Ovary (tissue), 3 donors: ENCODE results near the gene SHISA6.

Source experiments
- EP300 ChIP-seq: sonication (generic); formaldehyde crosslinking; IDR thresholded peaks from one replicate; pipeline ENCODE4 v1.6.1; 2017; ENCODE audit warnings: antibody characterized with exemption
- POLR2A ChIP-seq: fragments of 450-650 bp; IDR thresholded peaks from one replicate; pipeline ENCODE4 v1.6.1; 2017; ENCODE audit warnings: antibody characterized with exemption, mild to moderate bottlenecking, moderate library complexity
- TF ChIP-seq, protein P1 (sequence below), 3 donors: fragments of 450-650 bp in 2 of 3; fragments of 200-600 bp in 1 of 3; IDR thresholded peaks; one replicate each; pipeline versions ENCODE4 v1.5.1 to v1.8.0; 2016 to 2022; ENCODE audit warnings: antibody characterized with exemption in 3 of 3, mild to moderate bottlenecking in 1 of 3
- donor health status: DM: no; HTN: no; CAD: no.

DNA sequence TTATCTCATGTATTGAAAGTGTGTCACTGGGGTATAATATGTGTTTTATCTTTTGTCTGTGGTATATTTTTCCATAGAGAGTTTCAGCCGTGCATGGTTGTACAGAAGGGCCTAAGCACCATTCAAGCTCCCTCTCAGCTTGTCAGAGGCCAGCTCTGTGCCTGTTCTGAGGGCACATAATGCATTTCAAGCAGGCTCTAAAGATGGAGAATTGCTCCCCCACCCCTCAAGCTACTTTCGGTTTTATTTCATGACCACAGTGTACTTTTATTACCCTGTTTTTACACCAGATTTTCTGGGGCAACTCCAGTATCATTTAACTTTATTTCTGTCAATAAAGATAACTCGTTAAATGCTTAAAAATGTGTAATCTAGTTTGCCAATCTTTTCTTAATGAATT, 131.7 kb downstream of the SHISA6 start:
- TF ChIP-seq, protein P1, sequence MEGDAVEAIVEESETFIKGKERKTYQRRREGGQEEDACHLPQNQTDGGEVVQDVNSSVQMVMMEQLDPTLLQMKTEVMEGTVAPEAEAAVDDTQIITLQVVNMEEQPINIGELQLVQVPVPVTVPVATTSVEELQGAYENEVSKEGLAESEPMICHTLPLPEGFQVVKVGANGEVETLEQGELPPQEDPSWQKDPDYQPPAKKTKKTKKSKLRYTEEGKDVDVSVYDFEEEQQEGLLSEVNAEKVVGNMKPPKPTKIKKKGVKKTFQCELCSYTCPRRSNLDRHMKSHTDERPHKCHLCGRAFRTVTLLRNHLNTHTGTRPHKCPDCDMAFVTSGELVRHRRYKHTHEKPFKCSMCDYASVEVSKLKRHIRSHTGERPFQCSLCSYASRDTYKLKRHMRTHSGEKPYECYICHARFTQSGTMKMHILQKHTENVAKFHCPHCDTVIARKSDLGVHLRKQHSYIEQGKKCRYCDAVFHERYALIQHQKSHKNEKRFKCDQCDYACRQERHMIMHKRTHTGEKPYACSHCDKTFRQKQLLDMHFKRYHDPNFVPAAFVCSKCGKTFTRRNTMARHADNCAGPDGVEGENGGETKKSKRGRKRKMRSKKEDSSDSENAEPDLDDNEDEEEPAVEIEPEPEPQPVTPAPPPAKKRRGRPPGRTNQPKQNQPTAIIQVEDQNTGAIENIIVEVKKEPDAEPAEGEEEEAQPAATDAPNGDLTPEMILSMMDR (IDR thresholded peaks at IDR 0.05): no peak
- no peak for TF ChIP-seq POLR2A
- TF ChIP-seq EP300: no peak
